ENCODE data around the gene GPHB5. TPM values are rescaled to one million over a fixed set of nuclear protein-coding genes. Genes with fewer than 3 reads are reported as not detected.

GPHB5 gene
- total RNA-seq, 2 experiments from 2014 or later: not detected

GRCh38 chr14:63301891-63302534, 16.7 kb downstream of the GPHB5 start:
- peaks cover 10% of the 10 kb centered on the region for H3K27me3 Mint-ChIP-seq
- CTCF ChIA-PET: interaction anchor here (1.2 kb wide), 1 partner anchor 17 kb away, joined by 4 read pairs; no protein-coding TSS in a partner anchor
- no peaks in the 10 kb centered on the region for H3K4me1 Mint-ChIP-seq (ENCODE audit: low read depth)
- H3K4me3 Mint-ChIP-seq: no peak overlapping the region
- H3K9me3 Mint-ChIP-seq: no peaks in the 10 kb centered on the region
- H3K36me3 Mint-ChIP-seq (ENCODE audit: low read depth): no peaks in the 10 kb centered on the region
- intact Hi-C loops (cut with micrococcal nuclease): no loop called here
- TF ChIP-seq, protein P1, sequence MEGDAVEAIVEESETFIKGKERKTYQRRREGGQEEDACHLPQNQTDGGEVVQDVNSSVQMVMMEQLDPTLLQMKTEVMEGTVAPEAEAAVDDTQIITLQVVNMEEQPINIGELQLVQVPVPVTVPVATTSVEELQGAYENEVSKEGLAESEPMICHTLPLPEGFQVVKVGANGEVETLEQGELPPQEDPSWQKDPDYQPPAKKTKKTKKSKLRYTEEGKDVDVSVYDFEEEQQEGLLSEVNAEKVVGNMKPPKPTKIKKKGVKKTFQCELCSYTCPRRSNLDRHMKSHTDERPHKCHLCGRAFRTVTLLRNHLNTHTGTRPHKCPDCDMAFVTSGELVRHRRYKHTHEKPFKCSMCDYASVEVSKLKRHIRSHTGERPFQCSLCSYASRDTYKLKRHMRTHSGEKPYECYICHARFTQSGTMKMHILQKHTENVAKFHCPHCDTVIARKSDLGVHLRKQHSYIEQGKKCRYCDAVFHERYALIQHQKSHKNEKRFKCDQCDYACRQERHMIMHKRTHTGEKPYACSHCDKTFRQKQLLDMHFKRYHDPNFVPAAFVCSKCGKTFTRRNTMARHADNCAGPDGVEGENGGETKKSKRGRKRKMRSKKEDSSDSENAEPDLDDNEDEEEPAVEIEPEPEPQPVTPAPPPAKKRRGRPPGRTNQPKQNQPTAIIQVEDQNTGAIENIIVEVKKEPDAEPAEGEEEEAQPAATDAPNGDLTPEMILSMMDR (IDR thresholded peaks at IDR 0.05): no peak
- no peak overlapping the region for H3K27ac Mint-ChIP-seq
- DNase-seq (no peak), ATAC-seq (no peak)
- POLR2A ChIA-PET: no interaction called here

DNA sequence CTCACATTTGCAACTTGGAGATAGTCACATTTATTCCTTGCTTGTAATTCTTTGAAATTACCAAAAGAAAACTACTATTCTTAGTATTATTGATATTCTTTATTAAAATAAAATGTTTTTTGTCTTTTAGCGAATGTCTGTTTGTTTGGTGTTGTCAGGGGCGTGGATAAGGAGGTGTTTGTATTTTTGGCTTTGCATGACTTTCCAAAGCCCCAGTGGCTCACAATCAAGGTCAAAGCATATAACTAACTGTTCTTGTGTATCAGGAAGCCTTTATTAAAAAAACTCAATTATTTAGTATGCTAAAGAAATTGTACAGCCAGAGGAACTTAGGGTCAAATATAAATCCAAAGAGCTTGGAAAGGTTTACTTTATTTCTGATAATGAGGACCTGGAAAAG, 17.9 kb downstream of the GPHB5 start:
- CTCF ChIA-PET: no interaction called here

DNA sequence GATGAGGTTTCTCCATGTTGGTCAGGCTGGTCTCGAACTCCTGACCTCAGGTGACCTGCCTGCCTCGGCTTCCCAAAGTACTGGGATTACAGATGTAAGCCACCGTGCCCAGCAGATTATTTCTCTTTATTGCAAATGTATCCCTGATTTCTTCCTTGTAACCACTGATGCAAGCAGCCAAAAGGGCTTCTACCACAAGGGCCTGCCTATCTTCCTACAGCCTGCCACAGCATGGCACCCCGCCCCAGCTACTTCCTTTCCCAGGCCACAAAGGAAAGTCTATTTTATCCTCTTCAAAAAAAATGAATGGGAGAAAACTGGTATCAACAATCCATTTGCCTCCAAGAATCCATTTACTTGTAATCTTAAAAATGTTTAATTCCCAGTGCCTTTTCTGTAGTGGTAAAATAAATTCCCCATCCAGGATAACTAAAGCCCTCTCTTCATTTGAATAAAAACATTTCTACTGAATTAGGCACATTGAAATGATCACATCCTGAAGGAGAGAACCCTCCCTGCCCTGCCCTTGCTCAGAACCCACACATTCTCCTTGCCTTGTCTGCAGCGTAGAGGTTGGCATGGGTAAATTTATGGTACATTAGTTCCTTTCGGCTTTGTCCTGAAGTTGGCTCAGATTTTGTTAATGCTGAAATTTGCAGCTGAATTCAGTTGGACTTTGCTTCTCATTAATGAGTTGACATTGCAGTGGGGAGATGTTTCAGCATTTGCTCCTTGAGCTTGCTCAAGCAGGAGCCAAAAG, 19.2 kb downstream of the GPHB5 start:
- TF ChIP-seq, protein P1 (IDR thresholded peaks at IDR 0.05): no peak
- CTCF ChIA-PET: no interaction called here

More for the DNA sequence above, 17.9 kb downstream of the GPHB5 start:
- DNase-seq (no peak), ATAC-seq (no peak)
- Mint-ChIP-seq H3K4me3 (no peak overlapping the region), H3K27me3 (peaks cover 7% of the 10 kb centered on the region), H3K27ac (no peak overlapping the region), H3K36me3 (ENCODE audit: low read depth) (no peaks in the 10 kb centered on the region), H3K4me1 (ENCODE audit: low read depth) (peaks cover 7% of the 10 kb centered on the region), H3K9me3 (no peaks in the 10 kb centered on the region)
- TF ChIP-seq, protein P1 (IDR thresholded peaks at IDR 0.05): no peak
- intact Hi-C loops (cut with micrococcal nuclease): no loop called here
- POLR2A ChIA-PET: no interaction called here

GRCh38 chr14:63297372-63298063, 21.2 kb downstream of the GPHB5 start:
- Mint-ChIP-seq H3K4me3 (no peak overlapping the region), H3K4me1 (ENCODE audit: low read depth) (peaks cover 14% of the 10 kb centered on the region), H3K9me3 (no peaks in the 10 kb centered on the region), H3K27ac (no peak overlapping the region), H3K27me3 (peaks cover 13% of the 10 kb centered on the region), H3K36me3 (ENCODE audit: low read depth) (no peaks in the 10 kb centered on the region)
- intact Hi-C loops (cut with micrococcal nuclease): no loop called here
- ATAC-seq (no peak), DNase-seq (no peak)
- ChIA-PET POLR2A (no interaction called here), CTCF (no interaction called here)
- TF ChIP-seq, protein P1 (IDR thresholded peaks at IDR 0.05): no peak

More for the DNA sequence above, 19.2 kb downstream of the GPHB5 start:
- H3K36me3 Mint-ChIP-seq (ENCODE audit: low read depth): no peaks in the 10 kb centered on the region
- intact Hi-C loops (cut with micrococcal nuclease): no loop called here
- peaks cover 14% of the 10 kb centered on the region for H3K4me1 Mint-ChIP-seq (ENCODE audit: low read depth)
- no peak for DNase-seq
- H3K9me3 Mint-ChIP-seq: no peaks in the 10 kb centered on the region
- no peak for ATAC-seq
- H3K4me3 Mint-ChIP-seq: no peak overlapping the region
- no peak overlapping the region for H3K27ac Mint-ChIP-seq
- POLR2A ChIA-PET: no interaction called here
- peaks cover 10% of the 10 kb centered on the region for H3K27me3 Mint-ChIP-seq
